ENCODE measurements around the gene ARL6IP5.

DNA sequence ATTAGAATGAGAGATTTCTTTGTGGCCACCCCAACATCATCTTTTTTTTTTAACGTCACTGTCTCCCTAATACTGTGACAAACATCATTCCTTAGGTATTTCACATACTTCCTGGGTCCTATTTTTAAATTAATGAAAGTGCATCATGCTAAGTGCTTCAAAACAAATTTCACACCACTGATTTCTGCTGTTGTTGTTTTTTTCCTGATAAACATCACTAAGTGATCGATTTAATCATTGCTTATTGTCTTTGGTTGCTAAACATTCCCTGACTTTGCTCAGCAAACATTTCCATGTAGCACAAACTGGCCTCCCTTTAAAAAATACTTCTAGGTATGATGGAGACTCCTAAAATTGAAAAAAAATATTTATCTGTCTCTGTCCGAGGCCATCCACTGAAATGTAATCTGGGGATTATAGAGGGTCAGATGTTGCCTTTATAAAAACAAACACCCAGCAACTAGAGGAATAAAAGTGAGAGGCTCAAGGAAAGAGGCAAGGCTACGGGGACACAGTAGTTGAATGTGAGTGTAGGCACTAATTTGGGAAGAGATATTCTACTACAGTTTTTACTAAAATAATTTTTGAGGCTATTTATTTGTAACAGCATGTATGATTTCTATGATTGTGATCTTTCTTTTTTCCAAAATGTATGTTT lies 58.2 kb downstream of the ARL6IP5 start:
- no peak for TF ChIP-seq ZBTB7A (IDR thresholded peaks at IDR 0.05; ENCODE audit: low read depth)
- no peak for TF ChIP-seq EP300 (IDR thresholded peaks at IDR 0.05; ENCODE audit: borderline replicate concordance)
- TF ChIP-seq, protein P1, sequence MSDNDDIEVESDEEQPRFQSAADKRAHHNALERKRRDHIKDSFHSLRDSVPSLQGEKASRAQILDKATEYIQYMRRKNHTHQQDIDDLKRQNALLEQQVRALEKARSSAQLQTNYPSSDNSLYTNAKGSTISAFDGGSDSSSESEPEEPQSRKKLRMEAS (IDR thresholded peaks at IDR 0.05), result no peak
- TF ChIP-seq TAF1 (IDR thresholded peaks at IDR 0.05; ENCODE audit: low read depth), result no peak
- TF ChIP-seq TCF12 (IDR thresholded peaks at IDR 0.05; ENCODE audit: low read depth), result no peak
- no peak for TF ChIP-seq EGR1 (IDR thresholded peaks at IDR 0.05)
- TF ChIP-seq, protein P2, sequence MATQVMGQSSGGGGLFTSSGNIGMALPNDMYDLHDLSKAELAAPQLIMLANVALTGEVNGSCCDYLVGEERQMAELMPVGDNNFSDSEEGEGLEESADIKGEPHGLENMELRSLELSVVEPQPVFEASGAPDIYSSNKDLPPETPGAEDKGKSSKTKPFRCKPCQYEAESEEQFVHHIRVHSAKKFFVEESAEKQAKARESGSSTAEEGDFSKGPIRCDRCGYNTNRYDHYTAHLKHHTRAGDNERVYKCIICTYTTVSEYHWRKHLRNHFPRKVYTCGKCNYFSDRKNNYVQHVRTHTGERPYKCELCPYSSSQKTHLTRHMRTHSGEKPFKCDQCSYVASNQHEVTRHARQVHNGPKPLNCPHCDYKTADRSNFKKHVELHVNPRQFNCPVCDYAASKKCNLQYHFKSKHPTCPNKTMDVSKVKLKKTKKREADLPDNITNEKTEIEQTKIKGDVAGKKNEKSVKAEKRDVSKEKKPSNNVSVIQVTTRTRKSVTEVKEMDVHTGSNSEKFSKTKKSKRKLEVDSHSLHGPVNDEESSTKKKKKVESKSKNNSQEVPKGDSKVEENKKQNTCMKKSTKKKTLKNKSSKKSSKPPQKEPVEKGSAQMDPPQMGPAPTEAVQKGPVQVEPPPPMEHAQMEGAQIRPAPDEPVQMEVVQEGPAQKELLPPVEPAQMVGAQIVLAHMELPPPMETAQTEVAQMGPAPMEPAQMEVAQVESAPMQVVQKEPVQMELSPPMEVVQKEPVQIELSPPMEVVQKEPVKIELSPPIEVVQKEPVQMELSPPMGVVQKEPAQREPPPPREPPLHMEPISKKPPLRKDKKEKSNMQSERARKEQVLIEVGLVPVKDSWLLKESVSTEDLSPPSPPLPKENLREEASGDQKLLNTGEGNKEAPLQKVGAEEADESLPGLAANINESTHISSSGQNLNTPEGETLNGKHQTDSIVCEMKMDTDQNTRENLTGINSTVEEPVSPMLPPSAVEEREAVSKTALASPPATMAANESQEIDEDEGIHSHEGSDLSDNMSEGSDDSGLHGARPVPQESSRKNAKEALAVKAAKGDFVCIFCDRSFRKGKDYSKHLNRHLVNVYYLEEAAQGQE (IDR thresholded peaks at IDR 0.05; ENCODE audit: low read depth), result no peak
- TF ChIP-seq RAD21 (IDR thresholded peaks at IDR 0.05; ENCODE audit: low read depth), result no peak

All from Ishikawa (cell line).